WTC11 (cell line): ENCODE measurements around the gene GGTLC2. TPM values are rescaled to one million over a fixed set of nuclear protein-coding genes. Genes with fewer than 3 reads are reported as not detected.
A peak's percentile ranks its signal among the peaks of the same experiment; 100 is the strongest.

ENCODE experiments used
- ATAC-seq: fragments of 200-7000 bp; cut with Tn5 transposase; 2 replicates; pipeline ENCODE4 v1.10.0; 2021; ENCODE audit warnings: mild to moderate bottlenecking, moderate library complexity
- CTCF ChIA-PET: fragments of 300-600 bp; sonication (Branson Sonifier 250); formaldehyde crosslinking; loops from one replicate; lab custom pipeline; 2021; ENCODE audit warnings: antibody characterized with exemption; lab: Charles Lee
- POLR2A ChIA-PET: fragments of 350-600 bp; sonication (Branson Sonifier 250); formaldehyde crosslinking; loops from one replicate; lab custom pipeline; 2021; ENCODE audit warnings: antibody characterized with exemption; lab: Charles Lee
- DNase-seq: peaks from one replicate; pipeline ENCODE4 v3.0.0; 2021; ENCODE audit warnings: low spot score
- H3K27ac Mint-ChIP-seq: 2 replicates; pipeline ENCODE4 v1.8.0; 2021; ENCODE audit warnings: mixed read lengths
- H3K27me3 Mint-ChIP-seq: 2 replicates; pipeline ENCODE4 v1.8.0; 2021; ENCODE audit warnings: low read depth, mild to moderate bottlenecking, moderate library complexity, mixed read lengths
- H3K36me3 Mint-ChIP-seq: 2 replicates; pipeline ENCODE4 v1.8.0; 2021; ENCODE audit warnings: mixed read lengths
- H3K4me1 Mint-ChIP-seq: 2 replicates; pipeline ENCODE4 v1.8.0; 2022; ENCODE audit warnings: mixed read lengths
- H3K4me3 Mint-ChIP-seq: 2 replicates; pipeline ENCODE4 v1.8.0; 2021; ENCODE audit warnings: mild to moderate bottlenecking, moderate library complexity, mixed read lengths
- H3K9me3 Mint-ChIP-seq: 2 replicates; pipeline ENCODE4 v1.8.0; 2021; ENCODE audit warnings: mixed read lengths
- ATF1 ChIP-seq: sonication (generic); formaldehyde crosslinking; IDR thresholded peaks from 2 replicates; pipeline ENCODE4 v1.8.1; 2023; ENCODE audit warnings: mild to moderate bottlenecking, moderate library complexity, missing genetic modification reagents
- CBFB ChIP-seq: sonication (generic); formaldehyde crosslinking; IDR thresholded peaks from 2 replicates; pipeline ENCODE4 v1.8.1; 2022; ENCODE audit warnings: mild to moderate bottlenecking, low read depth, missing genetic modification reagents
- CREB1 ChIP-seq: sonication (generic); formaldehyde crosslinking; IDR thresholded peaks from 2 replicates; pipeline ENCODE4 v1.8.0; 2023; ENCODE audit warnings: mild to moderate bottlenecking, missing genetic modification reagents
- NFATC4 ChIP-seq: fragments of 250-450 bp; sonication (Bioruptor Pico); IDR thresholded peaks from 2 replicates; pipeline ENCODE4 v1.9.0; 2021; ENCODE audit warnings: mild to moderate bottlenecking
- NFYB ChIP-seq: sonication (generic); formaldehyde crosslinking; conservative IDR thresholded peaks from 2 replicates; pipeline ENCODE4 v1.8.0; 2022; ENCODE audit warnings: low read depth, missing genetic modification reagents
- TP53 ChIP-seq: sonication (generic); formaldehyde crosslinking; IDR thresholded peaks from 2 replicates; pipeline ENCODE4 v1.8.1; 2023; ENCODE audit warnings: mild to moderate bottlenecking, missing genetic modification reagents
- ZNF263 ChIP-seq: sonication (generic); formaldehyde crosslinking; IDR thresholded peaks from 2 replicates; pipeline ENCODE4 v1.8.1; 2022; ENCODE audit warnings: low read depth, mild to moderate bottlenecking, moderate library complexity, missing genetic modification reagents
- total RNA-seq: library from RNA; stranded (reverse); gene quantifications from 3 replicates; pipeline ENCODE4 v1.2.3, GENCODE V29; 2021
- TF ChIP-seq, protein P1 (sequence below): sonication (generic); formaldehyde crosslinking; IDR thresholded peaks from 2 replicates; pipeline ENCODE4 v1.8.1; 2022; ENCODE audit warnings: low read depth, missing genetic modification reagents, borderline replicate concordance
- TF ChIP-seq, protein P2 (sequence below): sonication (generic); formaldehyde crosslinking; IDR thresholded peaks from 2 replicates; pipeline ENCODE4 v1.8.0; 2022; ENCODE audit warnings: mild to moderate bottlenecking, missing genetic modification reagents
- TF ChIP-seq, protein P3 (sequence below): sonication (generic); formaldehyde crosslinking; IDR thresholded peaks from 2 replicates; pipeline ENCODE4 v1.8.1; 2022; ENCODE audit warnings: low read depth, mild to moderate bottlenecking, moderate library complexity, missing genetic modification reagents, borderline replicate concordance
- TF ChIP-seq, protein P4 (sequence below): sonication (generic); formaldehyde crosslinking; IDR thresholded peaks from 2 replicates; pipeline ENCODE4 v1.8.0; 2022; ENCODE audit warnings: mild to moderate bottlenecking, missing genetic modification reagents
- TF ChIP-seq, protein P5 (sequence below): sonication (generic); formaldehyde crosslinking; IDR thresholded peaks from 2 replicates; pipeline ENCODE4 v1.8.0; 2022; ENCODE audit warnings: mild to moderate bottlenecking, missing genetic modification reagents
- TF ChIP-seq, protein P6 (sequence below): sonication (generic); formaldehyde crosslinking; IDR thresholded peaks from 2 replicates; pipeline ENCODE4 v1.8.0; 2023; ENCODE audit warnings: missing genetic modification reagents, mild to moderate bottlenecking, borderline replicate concordance
- TF ChIP-seq, protein P7 (sequence below): sonication (generic); formaldehyde crosslinking; IDR thresholded peaks from 2 replicates; pipeline ENCODE4 v1.8.1; 2023; ENCODE audit warnings: mild to moderate bottlenecking, moderate library complexity, missing genetic modification reagents

GGTLC2 gene
- total RNA-seq, 1 experiment from 2014 or later: not detected

DNA sequence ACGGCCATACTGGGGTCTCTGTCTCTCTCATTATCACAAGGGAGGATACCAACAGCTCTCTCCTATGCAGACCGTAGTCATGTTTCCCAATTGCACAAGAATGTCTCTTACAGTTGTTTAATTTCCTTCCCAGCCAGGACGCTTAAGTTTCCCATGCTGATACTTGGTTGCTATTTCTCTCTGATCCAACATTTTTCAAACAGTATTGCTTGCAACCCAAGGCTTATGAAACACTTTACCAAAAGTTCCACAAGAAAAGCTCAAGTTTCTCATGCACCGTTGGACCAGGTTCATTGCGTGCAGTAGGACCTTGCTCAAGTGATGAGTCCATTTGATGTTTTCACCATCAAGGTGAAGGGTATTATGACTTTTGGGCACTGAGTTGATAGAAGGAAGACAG, 46.6 kb downstream of the GGTLC2 start (continued):
- TF ChIP-seq, protein P1, sequence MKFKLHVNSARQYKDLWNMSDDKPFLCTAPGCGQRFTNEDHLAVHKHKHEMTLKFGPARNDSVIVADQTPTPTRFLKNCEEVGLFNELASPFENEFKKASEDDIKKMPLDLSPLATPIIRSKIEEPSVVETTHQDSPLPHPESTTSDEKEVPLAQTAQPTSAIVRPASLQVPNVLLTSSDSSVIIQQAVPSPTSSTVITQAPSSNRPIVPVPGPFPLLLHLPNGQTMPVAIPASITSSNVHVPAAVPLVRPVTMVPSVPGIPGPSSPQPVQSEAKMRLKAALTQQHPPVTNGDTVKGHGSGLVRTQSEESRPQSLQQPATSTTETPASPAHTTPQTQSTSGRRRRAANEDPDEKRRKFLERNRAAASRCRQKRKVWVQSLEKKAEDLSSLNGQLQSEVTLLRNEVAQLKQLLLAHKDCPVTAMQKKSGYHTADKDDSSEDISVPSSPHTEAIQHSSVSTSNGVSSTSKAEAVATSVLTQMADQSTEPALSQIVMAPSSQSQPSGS: no peak
- no peak for TF ChIP-seq ATF1 (CRISPR knock-in tag)

DNA sequence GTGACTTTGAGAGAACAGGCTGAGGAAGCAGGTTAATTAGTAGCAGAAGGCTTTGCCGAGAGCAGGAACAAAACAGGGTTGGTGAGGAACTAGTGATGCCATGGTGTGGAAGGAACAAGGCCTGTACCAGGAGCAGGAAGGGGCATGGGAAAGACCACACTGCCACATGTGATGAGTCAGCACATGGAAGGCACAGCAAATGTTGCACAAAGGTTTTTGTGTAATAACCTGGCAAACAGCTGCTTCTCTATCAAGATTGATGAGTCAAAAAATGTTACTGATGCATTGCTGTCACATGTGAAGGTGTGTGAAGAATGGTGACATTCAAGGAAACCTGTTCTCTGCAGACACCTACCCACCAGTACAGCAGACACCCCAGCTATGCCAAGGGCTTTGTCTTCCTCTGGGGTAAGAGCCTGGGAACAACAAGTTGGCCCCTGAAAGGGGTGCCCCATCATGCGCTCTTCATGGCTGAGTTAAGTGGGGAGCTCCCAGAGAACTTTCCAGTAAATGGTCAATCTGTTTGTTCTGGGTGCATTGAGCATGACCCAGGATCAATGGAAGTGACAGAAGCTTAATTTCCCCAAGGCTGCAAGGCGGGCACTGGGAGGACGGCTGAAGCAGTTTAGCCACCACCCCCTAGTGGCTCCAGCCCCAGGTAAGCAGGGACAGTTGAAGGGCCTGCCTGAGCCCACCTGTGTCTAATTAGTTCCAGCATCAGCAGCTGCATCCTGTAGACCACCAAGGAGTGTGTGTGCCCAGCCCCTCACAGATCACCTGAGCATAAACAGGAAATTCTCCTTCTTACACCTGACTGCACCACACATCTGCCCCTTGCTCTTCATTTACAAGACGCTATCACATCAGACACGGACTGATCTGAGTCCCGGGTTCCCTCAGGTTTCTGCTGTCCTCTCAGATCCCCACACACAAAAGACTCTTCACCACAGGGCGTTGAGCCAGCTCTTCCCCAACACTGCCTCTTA, 47.6 kb downstream of the GGTLC2 start:
- Mint-ChIP-seq H3K27me3 (peaks cover 98% of the 10 kb centered on the region), H3K4me1 (peaks cover 4% of the 10 kb centered on the region; the same call in 1 of the 2 replicates), H3K4me3 (no peak overlapping the region), H3K36me3 (no peaks in the 10 kb centered on the region), H3K9me3 (no peaks in the 10 kb centered on the region), H3K27ac (no peak overlapping the region)
- ChIA-PET POLR2A (interaction anchor here (0.5 kb wide), 1 partner anchor 194 kb away, joined by 5 read pairs; no protein-coding TSS in a partner anchor), CTCF (interaction anchor here (0.7 to 3.6 kb wide), 13 partner anchors 7 to 228 kb away, joined by 3 to 27 read pairs (median 6); no protein-coding TSS in a partner anchor)
- DNase-seq (no peak), ATAC-seq (no peak; the same call in 1 of the 2 replicates)
- TF ChIP-seq CREB1 (CRISPR knock-in tag): no peak
- TF ChIP-seq, protein P2, sequence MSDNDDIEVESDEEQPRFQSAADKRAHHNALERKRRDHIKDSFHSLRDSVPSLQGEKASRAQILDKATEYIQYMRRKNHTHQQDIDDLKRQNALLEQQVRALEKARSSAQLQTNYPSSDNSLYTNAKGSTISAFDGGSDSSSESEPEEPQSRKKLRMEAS: no peak
- TF ChIP-seq, protein P3, sequence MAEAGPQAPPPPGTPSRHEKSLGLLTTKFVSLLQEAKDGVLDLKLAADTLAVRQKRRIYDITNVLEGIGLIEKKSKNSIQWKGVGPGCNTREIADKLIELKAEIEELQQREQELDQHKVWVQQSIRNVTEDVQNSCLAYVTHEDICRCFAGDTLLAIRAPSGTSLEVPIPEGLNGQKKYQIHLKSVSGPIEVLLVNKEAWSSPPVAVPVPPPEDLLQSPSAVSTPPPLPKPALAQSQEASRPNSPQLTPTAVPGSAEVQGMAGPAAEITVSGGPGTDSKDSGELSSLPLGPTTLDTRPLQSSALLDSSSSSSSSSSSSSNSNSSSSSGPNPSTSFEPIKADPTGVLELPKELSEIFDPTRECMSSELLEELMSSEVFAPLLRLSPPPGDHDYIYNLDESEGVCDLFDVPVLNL (CRISPR knock-in tag): no peak
- no peak for TF ChIP-seq NFATC4 (CRISPR knock-in tag)
- TF ChIP-seq, protein P4, sequence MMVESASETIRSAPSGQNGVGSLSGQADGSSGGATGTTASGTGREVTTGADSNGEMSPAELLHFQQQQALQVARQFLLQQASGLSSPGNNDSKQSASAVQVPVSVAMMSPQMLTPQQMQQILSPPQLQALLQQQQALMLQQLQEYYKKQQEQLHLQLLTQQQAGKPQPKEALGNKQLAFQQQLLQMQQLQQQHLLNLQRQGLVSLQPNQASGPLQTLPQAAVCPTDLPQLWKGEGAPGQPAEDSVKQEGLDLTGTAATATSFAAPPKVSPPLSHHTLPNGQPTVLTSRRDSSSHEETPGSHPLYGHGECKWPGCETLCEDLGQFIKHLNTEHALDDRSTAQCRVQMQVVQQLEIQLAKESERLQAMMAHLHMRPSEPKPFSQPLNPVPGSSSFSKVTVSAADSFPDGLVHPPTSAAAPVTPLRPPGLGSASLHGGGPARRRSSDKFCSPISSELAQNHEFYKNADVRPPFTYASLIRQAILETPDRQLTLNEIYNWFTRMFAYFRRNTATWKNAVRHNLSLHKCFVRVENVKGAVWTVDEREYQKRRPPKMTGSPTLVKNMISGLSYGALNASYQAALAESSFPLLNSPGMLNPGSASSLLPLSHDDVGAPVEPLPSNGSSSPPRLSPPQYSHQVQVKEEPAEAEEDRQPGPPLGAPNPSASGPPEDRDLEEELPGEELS (CRISPR knock-in tag): no peak
- TF ChIP-seq, protein P5, sequence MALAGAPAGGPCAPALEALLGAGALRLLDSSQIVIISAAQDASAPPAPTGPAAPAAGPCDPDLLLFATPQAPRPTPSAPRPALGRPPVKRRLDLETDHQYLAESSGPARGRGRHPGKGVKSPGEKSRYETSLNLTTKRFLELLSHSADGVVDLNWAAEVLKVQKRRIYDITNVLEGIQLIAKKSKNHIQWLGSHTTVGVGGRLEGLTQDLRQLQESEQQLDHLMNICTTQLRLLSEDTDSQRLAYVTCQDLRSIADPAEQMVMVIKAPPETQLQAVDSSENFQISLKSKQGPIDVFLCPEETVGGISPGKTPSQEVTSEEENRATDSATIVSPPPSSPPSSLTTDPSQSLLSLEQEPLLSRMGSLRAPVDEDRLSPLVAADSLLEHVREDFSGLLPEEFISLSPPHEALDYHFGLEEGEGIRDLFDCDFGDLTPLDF (CRISPR knock-in tag): no peak
- TF ChIP-seq TP53 (CRISPR knock-in tag): no peak

DNA sequence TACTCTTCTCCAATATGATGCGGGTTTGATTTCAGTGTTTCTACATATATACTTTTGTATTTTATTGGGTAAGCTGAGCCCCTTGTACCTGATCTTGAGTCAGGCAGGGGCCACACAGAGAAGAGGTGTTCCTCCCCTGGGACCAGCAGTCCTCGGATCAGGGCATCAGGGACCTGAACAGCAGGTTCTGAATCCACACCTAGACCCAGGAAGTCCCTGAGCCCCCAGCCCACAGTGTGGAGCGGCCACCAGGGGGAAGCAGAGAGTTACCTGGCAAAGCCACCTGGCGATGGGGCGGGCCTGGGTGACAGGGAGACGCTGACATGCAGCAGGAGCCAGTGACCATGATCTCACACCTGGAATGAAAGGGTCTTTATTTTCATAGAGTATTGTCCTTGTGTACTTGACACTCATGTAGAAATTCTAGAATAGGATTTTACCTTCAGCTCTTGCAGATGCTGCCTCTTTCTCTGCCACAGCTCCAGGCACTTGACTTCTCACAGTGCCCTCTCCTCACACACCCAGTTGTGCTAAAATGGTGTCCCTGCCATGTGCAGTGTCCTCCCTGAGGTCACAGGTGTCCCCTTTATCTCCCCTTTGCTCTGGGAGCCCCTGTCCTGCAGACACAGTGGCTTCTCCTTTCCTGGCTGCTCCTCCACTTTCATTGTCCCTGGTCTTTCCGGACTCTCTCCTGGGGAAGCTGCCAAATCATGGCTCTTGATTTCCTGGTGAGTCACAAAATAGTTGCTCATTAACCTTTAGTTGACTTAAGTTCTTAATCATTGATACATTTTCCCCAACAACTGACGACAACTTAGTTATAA, 48.5 kb downstream of the GGTLC2 start:
- DNase-seq (peak; percentile 80), ATAC-seq (peak; percentile 88)
- Mint-ChIP-seq H3K27me3 (peaks cover 98% of the 10 kb centered on the region), H3K36me3 (no peaks in the 10 kb centered on the region), H3K4me1 (peaks cover 4% of the 10 kb centered on the region; the same call in 1 of the 2 replicates), H3K27ac (no peak overlapping the region), H3K4me3 (no peak overlapping the region), H3K9me3 (no peaks in the 10 kb centered on the region)
- CTCF ChIA-PET: interaction anchor here (0.5 to 3.6 kb wide), 14 partner anchors 8 to 229 kb away, joined by 3 to 27 read pairs (median 6); no protein-coding TSS in a partner anchor
- POLR2A ChIA-PET: interaction anchor here (1.2 kb wide), 1 partner anchor 8 kb away, joined by 3 read pairs; no protein-coding TSS in a partner anchor
- TF ChIP-seq CBFB (CRISPR knock-in tag) (no peak), ZNF263 (CRISPR knock-in tag) (no peak), NFYB (CRISPR knock-in tag) (no peak)
- TF ChIP-seq, protein P6, sequence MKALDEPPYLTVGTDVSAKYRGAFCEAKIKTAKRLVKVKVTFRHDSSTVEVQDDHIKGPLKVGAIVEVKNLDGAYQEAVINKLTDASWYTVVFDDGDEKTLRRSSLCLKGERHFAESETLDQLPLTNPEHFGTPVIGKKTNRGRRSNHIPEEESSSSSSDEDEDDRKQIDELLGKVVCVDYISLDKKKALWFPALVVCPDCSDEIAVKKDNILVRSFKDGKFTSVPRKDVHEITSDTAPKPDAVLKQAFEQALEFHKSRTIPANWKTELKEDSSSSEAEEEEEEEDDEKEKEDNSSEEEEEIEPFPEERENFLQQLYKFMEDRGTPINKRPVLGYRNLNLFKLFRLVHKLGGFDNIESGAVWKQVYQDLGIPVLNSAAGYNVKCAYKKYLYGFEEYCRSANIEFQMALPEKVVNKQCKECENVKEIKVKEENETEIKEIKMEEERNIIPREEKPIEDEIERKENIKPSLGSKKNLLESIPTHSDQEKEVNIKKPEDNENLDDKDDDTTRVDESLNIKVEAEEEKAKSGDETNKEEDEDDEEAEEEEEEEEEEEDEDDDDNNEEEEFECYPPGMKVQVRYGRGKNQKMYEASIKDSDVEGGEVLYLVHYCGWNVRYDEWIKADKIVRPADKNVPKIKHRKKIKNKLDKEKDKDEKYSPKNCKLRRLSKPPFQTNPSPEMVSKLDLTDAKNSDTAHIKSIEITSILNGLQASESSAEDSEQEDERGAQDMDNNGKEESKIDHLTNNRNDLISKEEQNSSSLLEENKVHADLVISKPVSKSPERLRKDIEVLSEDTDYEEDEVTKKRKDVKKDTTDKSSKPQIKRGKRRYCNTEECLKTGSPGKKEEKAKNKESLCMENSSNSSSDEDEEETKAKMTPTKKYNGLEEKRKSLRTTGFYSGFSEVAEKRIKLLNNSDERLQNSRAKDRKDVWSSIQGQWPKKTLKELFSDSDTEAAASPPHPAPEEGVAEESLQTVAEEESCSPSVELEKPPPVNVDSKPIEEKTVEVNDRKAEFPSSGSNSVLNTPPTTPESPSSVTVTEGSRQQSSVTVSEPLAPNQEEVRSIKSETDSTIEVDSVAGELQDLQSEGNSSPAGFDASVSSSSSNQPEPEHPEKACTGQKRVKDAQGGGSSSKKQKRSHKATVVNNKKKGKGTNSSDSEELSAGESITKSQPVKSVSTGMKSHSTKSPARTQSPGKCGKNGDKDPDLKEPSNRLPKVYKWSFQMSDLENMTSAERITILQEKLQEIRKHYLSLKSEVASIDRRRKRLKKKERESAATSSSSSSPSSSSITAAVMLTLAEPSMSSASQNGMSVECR (CRISPR knock-in tag): no peak
- TF ChIP-seq, protein P1: no peak
- TF ChIP-seq, protein P7, sequence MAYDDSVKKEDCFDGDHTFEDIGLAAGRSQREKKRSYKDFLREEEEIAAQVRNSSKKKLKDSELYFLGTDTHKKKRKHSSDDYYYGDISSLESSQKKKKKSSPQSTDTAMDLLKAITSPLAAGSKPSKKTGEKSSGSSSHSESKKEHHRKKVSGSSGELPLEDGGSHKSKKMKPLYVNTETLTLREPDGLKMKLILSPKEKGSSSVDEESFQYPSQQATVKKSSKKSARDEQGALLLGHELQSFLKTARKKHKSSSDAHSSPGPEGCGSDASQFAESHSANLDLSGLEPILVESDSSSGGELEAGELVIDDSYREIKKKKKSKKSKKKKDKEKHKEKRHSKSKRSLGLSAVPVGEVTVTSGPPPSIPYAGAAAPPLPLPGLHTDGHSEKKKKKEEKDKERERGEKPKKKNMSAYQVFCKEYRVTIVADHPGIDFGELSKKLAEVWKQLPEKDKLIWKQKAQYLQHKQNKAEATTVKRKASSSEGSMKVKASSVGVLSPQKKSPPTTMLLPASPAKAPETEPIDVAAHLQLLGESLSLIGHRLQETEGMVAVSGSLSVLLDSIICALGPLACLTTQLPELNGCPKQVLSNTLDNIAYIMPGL (CRISPR knock-in tag): no peak
